Calu3 (cell line): ENCODE results near the gene NHEJ1. TPM values are rescaled to one million over a fixed set of nuclear protein-coding genes. Genes with fewer than 3 reads are reported as not detected.
A peak's percentile ranks its signal among the peaks of the same experiment; 100 is the strongest.

ENCODE experiments used
- BruUV-seq: library from RNA; stranded (reverse); fragments of 400-500 nt; replicated peaks from 2 replicates; lab custom pipeline; 2021; lab: Mats Ljungman, UMichigan
- CTCF ChIA-PET: fragments of 300-600 bp; sonication (Branson Sonifier 250); formaldehyde crosslinking; loops from one replicate; lab custom pipeline; 2022; ENCODE audit warnings: antibody characterized with exemption; lab: Charles Lee
- DNase-seq: peaks from one replicate; pipeline ENCODE4 v3.0.0; 2022
- H3K27ac Mint-ChIP-seq: one replicate; pipeline ENCODE4 v1.8.0; 2022; ENCODE audit warnings: mixed read lengths; ENCODE audit not compliant: unreplicated experiment
- H3K27me3 Mint-ChIP-seq: one replicate; pipeline ENCODE4 v1.8.0; 2022; ENCODE audit warnings: mixed read lengths; ENCODE audit not compliant: unreplicated experiment
- H3K36me3 Mint-ChIP-seq: one replicate; pipeline ENCODE4 v1.8.0; 2022; ENCODE audit warnings: mild to moderate bottlenecking, moderate library complexity, mixed read lengths; ENCODE audit not compliant: insufficient read depth, unreplicated experiment
- H3K4me1 Mint-ChIP-seq: one replicate; pipeline ENCODE4 v1.8.0; 2022; ENCODE audit warnings: mild to moderate bottlenecking, low read depth, mixed read lengths; ENCODE audit not compliant: unreplicated experiment
- H3K4me3 Mint-ChIP-seq: one replicate; pipeline ENCODE4 v1.8.0; 2022; ENCODE audit warnings: mild to moderate bottlenecking, low read depth, moderate library complexity, mixed read lengths; ENCODE audit not compliant: unreplicated experiment
- H3K9me3 Mint-ChIP-seq: one replicate; pipeline ENCODE4 v1.8.0; 2022; ENCODE audit warnings: low read depth, mixed read lengths; ENCODE audit not compliant: unreplicated experiment
- intact Hi-C: fragments of 100-400 bp; cut with micrococcal nuclease; formaldehyde crosslinking; loops from one replicate; pipeline ENCODE4 v1.10.0; 2022; ENCODE audit not compliant: unreplicated experiment
- total RNA-seq: library from RNA; stranded (reverse); gene quantifications from 2 replicates; pipeline ENCODE4 v1.2.3, GENCODE V29; 2022
- TF ChIP-seq, protein P1 (sequence below): fragments of 200-600 bp; IDR thresholded peaks from one replicate; pipeline ENCODE4 v1.8.0; 2022; ENCODE audit warnings: antibody characterized with exemption; ENCODE audit not compliant: unreplicated experiment

Gene NHEJ1
- total RNA-seq, 1 experiment from 2014 or later: 12.4 TPM

DNA sequence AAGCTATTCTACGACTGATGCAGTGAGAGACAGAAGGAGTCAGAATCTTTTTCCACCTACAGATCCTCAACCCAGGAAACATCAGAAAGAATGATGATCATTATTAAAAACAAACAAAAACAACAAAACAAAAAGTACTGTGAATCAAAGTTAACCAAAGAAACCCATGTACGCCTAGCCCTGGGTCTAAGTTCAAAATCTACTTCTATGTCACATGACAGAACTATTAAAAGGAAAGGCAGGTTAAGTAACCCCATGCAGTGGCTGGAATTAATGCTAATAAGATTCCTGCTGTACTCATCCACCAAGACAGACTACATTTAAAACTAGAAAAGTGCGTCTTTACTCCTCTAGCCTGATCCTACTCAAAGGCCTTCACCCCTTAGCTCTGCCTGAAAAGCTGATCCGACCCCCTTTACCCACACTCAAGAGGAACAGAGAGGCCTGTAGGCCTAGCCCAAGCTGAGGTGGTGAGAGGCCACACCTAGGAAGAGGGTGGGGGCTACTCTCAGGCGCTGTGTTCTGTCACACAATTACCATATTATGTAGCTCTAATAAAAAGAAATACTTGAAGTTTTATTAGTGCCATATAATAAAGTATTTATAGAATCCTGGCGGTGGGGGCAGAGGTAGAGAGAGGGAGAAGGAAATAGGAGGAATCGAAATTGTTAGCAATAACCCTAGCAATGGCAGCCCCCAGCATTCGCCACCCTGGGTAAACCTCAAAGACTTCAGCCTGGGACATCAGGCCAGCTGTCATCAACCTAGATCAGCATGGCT lies 37.1 kb downstream of the NHEJ1 start:
- no TSS peak for BruUV-seq
- CTCF ChIA-PET: interaction anchor here (1.1 to 1.9 kb wide), 4 partner anchors 16 to 65 kb away, joined by 3 to 7 read pairs (median 5); no protein-coding TSS in a partner anchor
- peak overlapping the region; percentile 28 for H3K27ac Mint-ChIP-seq

DNA sequence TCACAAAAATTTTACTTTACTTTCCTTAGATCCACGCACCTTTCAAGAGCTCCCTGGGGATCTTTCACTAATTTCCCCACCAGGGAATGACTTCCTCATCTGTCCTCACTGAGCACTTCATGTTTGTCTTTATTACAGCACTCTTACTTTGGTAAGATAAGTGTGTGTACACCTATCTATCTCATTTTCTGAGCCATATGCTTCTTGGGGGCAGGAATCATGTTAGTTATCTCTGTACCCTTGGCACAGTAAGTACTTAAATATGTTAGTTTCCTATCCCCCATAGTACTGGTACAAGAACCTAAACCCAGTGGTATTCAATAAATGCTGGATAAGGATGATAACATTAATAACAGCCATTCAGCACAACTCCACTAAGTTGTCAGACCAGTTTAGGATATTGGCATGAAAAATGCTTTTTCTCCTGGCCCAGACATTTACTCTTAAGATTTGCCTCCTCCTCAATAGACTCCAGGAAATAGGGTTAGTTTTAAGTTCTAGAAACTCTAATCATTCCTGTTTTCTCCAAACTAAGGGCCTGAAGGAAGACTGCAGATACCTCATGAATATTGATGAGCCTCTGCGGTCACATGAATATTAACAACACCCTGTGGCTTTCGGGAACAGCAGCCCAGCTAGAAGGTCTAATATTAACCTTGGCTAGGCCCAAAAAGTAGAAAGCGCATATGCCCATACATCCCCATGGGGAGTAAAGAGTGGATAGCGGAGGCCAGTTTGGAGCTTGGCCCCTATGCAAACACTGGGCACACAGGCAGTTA lies 38.2 kb downstream of the NHEJ1 start:
- no peak overlapping the region for H3K4me3 Mint-ChIP-seq

More for the DNA sequence above, 37.1 kb downstream of the NHEJ1 start:
- no peaks in the 10 kb centered on the region for H3K9me3 Mint-ChIP-seq
- TF ChIP-seq, protein P1, sequence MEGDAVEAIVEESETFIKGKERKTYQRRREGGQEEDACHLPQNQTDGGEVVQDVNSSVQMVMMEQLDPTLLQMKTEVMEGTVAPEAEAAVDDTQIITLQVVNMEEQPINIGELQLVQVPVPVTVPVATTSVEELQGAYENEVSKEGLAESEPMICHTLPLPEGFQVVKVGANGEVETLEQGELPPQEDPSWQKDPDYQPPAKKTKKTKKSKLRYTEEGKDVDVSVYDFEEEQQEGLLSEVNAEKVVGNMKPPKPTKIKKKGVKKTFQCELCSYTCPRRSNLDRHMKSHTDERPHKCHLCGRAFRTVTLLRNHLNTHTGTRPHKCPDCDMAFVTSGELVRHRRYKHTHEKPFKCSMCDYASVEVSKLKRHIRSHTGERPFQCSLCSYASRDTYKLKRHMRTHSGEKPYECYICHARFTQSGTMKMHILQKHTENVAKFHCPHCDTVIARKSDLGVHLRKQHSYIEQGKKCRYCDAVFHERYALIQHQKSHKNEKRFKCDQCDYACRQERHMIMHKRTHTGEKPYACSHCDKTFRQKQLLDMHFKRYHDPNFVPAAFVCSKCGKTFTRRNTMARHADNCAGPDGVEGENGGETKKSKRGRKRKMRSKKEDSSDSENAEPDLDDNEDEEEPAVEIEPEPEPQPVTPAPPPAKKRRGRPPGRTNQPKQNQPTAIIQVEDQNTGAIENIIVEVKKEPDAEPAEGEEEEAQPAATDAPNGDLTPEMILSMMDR: no peak
- peaks cover 11% of the 10 kb centered on the region for H3K36me3 Mint-ChIP-seq
- H3K4me1 Mint-ChIP-seq: peaks cover 65% of the 10 kb centered on the region
- H3K4me3 Mint-ChIP-seq: no peak overlapping the region
- no peaks in the 10 kb centered on the region for H3K27me3 Mint-ChIP-seq
- DNase-seq: no peak
- intact Hi-C loops: loop anchor here (5.0 kb wide), 3 partner anchors 34 to 111 kb away; no protein-coding TSS in a partner anchor

DNA sequence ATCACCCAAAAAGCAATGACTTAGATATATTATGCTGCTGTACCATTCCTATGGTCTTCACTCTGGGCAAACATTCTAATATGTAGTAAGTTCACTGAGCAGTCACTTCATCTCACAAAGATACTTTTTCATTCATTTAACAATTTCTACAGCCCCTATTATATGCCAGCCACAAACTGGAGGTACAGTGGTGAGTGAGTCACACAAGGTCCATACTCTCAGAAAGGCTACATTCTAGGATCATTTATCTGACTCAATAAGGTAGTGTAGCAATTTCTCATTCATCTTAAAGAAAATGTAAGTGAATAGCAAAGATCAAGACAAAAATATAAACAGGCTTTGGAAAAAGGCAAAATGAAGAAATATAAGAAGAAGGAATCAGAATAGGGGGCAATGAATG lies 40.5 kb downstream of the NHEJ1 start:
- Mint-ChIP-seq H3K27ac (no peak overlapping the region), H3K27me3 (no peaks in the 10 kb centered on the region), H3K4me1 (peaks cover 43% of the 10 kb centered on the region), H3K4me3 (no peak overlapping the region), H3K9me3 (no peaks in the 10 kb centered on the region), H3K36me3 (peaks cover 5% of the 10 kb centered on the region)
- intact Hi-C loops: loop anchor here (5.0 kb wide), 3 partner anchors 37 to 108 kb away; no protein-coding TSS in a partner anchor
- DNase-seq: no peak
- TF ChIP-seq, protein P1: no peak
- CTCF ChIA-PET: interaction anchor here (0.6 to 6.9 kb wide), 18 partner anchors 8 to 175 kb away, joined by 3 to 71 read pairs (median 4); partner anchors contain the start of gene IHH
- no TSS peak for BruUV-seq

More for the DNA sequence above, 38.2 kb downstream of the NHEJ1 start:
- H3K27ac Mint-ChIP-seq: no peak overlapping the region
- CTCF ChIA-PET: interaction anchor here (0.7 to 6.9 kb wide), 9 partner anchors 15 to 824 kb away, joined by 3 to 71 read pairs (median 5); no protein-coding TSS in a partner anchor
- H3K4me1 Mint-ChIP-seq: peaks cover 57% of the 10 kb centered on the region
- no peaks in the 10 kb centered on the region for H3K27me3 Mint-ChIP-seq
- H3K36me3 Mint-ChIP-seq: peaks cover 11% of the 10 kb centered on the region
- BruUV-seq: no TSS peak
- TF ChIP-seq, protein P1: no peak
- intact Hi-C loops: loop anchor here (5.0 kb wide), 3 partner anchors 35 to 110 kb away; no protein-coding TSS in a partner anchor
- DNase-seq: peak; percentile 16
- H3K9me3 Mint-ChIP-seq: no peaks in the 10 kb centered on the region

DNA sequence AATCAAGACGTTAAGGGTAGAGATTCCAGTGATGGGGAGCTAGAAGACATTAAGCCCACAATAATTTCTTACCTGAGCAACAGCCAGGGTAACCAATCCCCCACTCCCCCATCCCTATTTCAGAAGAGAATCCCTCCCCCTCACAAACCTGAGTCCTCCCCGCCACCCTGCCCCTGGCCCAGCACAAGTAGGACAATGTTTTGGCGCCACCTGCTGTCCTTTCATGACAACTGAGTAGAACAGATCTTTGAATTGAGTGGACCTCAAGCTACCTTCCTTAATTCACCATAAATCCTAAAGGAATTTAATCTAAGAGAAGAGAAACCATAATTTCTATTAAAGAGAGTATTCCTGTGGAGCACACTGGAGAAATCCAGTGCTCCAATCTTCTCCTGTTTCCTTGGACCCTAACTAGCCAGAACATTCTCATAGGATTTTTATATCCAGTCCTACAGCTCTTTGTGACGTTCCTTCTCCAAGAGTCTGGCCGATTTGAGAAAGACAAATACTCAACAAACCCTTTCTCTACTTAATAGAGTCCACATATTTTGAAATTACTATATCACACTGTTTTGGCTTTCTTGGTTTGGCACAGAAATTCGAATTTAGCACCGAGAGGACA lies 41.1 kb downstream of the NHEJ1 start:
- Mint-ChIP-seq H3K27me3 (no peaks in the 10 kb centered on the region), H3K36me3 (no peaks in the 10 kb centered on the region), H3K9me3 (no peaks in the 10 kb centered on the region), H3K4me1 (peaks cover 38% of the 10 kb centered on the region), H3K27ac (no peak overlapping the region), H3K4me3 (no peak overlapping the region)
- TF ChIP-seq, protein P1: peak; percentile 46
- intact Hi-C loops: loop anchor here (1.0 to 5.0 kb wide), 5 partner anchors 38 to 107 kb away; no protein-coding TSS in a partner anchor
- CTCF ChIA-PET: interaction anchor here (0.6 to 6.9 kb wide), 19 partner anchors 8 to 175 kb away, joined by 3 to 71 read pairs (median 4); partner anchors contain the start of gene IHH
- peak; percentile 75 for DNase-seq
- no TSS peak for BruUV-seq
